KOPT-K1 (cell line): Measurements from ENCODE around the gene FUZ.

Source experiments
- H3K27ac ChIP-seq: fragments of 200-600 bp; sonication (generic); 2 replicates; pipeline ENCODE4 v1.5.1; 2016; ENCODE audit warnings: antibody characterized with exemption, mild to moderate bottlenecking, low read depth, low read length; ENCODE audit not compliant: poor library complexity, severe bottlenecking
- H3K36me3 ChIP-seq: fragments of 200-600 bp; sonication (generic); 2 replicates; pipeline ENCODE4 v1.5.1; 2017; ENCODE audit warnings: antibody characterized with exemption, mild to moderate bottlenecking, low read length, moderate library complexity; ENCODE audit not compliant: insufficient read depth
- H3K9me3 ChIP-seq: fragments of 200-600 bp; sonication (generic); 2 replicates; pipeline ENCODE4 v1.5.1; 2017; ENCODE audit warnings: antibody characterized with exemption, low read length, mild to moderate bottlenecking; ENCODE audit not compliant: insufficient read depth, poor library complexity, severe bottlenecking

Gene FUZ

DNA sequence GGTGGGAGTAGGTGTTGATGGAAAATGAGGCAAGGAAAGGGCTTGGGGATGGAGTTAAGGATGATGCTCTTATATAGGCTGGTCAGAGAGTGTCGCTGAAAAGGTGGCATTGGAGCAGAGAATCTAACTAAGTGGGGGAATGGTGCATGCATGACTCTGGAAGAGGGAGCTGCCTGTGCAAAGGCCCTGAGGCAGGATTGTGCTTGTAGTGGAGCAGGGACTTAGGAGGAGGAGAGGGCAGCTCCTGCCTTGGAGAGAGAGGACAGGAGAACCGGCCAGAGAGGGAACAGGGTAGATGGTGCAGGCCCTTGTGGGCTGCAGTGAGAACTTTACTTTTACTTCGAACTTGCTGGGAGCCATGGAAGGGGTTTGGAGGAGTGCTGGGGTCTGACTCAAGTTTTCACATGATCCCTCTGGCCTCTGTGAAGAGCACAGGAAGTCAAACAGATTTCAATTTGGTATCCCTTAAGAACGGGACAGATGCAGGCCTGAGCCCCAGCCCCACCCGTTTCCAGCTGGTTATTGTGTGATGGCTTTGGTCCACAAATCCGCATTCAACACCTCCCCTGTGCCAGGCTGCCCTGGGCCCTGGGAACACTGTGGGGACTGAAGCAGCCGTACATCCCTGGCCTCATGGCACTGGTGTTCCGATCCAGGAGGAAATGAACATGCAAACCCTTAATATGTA, 39.3 kb downstream of the FUZ start:
- Histone ChIP-seq H3K27ac (no peak overlapping the region), H3K36me3 (no peaks in the 10 kb centered on the region; the same call in 1 of the 2 replicates), H3K9me3 (no peaks in the 10 kb centered on the region)

DNA sequence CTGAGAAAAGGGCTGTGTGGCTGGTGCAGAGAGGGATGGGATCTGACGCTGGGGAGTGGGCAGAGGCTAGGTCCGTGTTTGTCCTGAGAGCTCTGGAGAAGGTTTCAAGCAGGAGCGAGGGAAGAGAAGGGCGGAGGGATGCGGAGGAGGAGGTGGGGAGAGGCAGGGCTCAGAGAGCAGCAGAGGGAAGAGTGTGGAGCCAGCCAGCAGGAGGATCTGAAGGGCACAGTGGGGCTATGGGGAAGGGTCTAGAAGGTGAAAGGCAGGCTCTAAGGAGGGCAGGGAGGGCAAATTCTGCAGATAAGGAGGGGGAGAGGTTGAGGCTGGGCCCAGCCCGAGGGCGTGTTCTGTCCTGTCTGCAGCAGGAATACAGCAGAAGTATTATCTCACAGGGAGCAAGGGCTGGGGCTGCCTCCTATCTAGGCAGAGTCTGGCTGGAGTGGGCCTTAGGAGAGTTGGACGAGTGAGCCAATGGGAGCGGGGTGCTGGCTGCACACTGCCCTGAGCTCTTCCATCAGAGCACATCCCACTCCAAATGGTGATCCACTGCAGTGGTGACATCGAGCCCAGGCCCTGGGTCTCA, 40.2 kb downstream of the FUZ start:
- H3K9me3 ChIP-seq, result no peaks in the 10 kb centered on the region
- H3K27ac ChIP-seq, result no peak overlapping the region
- H3K36me3 ChIP-seq, result no peaks in the 10 kb centered on the region; the same call in 1 of the 2 replicates

GRCh38 chr19:49771674-49772139, 41.4 kb downstream of the FUZ start:
- Histone ChIP-seq H3K36me3 (no peaks in the 10 kb centered on the region; the same call in 1 of the 2 replicates), H3K27ac (no peak overlapping the region), H3K9me3 (no peaks in the 10 kb centered on the region)

- Histone ChIP-seq H3K27ac (no peak overlapping the region), H3K36me3 (no peaks in the 10 kb centered on the region; the same call in 1 of the 2 replicates)
Observed at GRCh38 chr19:49770529-49770928, 42.6 kb downstream of the FUZ start.

DNA sequence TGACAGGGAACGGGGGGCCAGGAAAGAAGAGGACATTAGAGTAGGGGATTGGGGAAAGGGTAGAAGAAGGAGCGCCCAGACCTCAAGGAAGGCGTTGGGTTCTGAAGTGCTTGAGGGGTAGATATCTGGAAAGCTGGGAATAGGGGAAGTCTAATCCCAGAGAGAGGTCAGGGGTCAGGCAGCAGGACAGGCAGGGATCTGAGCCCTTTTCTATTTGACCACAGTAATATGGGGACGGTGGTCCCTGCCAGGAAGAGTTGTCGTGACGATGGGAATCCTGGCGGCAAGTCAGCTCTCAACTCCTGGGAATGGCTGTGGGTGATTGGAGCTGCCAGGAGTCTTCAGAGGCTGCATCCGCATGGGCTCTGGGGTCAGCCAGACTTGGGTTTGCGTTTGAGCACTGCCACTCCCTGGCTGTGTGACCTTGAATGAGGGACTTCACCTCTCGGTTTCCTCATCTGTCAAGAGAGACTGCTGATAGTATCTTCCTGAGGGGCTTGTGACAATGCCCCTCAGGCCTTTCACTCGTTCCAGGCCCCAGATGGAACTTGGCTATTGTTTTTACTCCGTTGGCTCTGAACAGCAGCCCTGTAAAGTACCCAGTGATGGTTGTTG, 45.0 kb downstream of the FUZ start:
- H3K36me3 ChIP-seq, result no peaks in the 10 kb centered on the region; the same call in 1 of the 2 replicates
- H3K9me3 ChIP-seq, result no peaks in the 10 kb centered on the region
- peak overlapping the region; percentile 72 for H3K27ac ChIP-seq

More at GRCh38 chr19:49770529-49770928, 42.6 kb downstream of the FUZ start:
- no peaks in the 10 kb centered on the region for H3K9me3 ChIP-seq

GRCh38 chr19:49767381-49767780, 45.7 kb downstream of the FUZ start:
- Histone ChIP-seq H3K36me3 (no peaks in the 10 kb centered on the region; the same call in 1 of the 2 replicates), H3K9me3 (no peaks in the 10 kb centered on the region), H3K27ac (peak overlapping the region; percentile 72)

DNA sequence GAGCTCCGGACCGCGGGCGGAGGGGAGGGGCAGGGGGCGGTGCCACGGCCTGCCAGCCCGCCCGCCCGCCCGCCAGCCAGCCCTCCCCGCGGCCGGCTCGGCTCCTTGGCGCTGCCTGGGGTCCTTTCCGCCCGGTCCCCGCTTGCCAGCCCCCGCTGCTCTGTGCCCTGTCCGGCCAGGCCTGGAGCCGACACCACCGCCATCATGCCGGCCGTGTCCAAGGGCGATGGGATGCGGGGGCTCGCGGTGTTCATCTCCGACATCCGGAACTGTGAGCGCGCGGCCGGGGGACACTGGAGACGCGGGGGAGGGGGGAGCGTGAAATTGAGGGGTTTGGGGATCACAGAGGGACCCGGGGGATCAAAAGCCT, 46.2 kb downstream of the FUZ start, which contains the start of gene AP2A1:
Gene AP2A1 (plus strand): TSS at position 72 of the 370 bp plus-strand sequence. CDS start 133 bp downstream, at position 205.
- H3K36me3 ChIP-seq, result no peaks in the 10 kb centered on the region; the same call in 1 of the 2 replicates
- H3K9me3 ChIP-seq, result no peaks in the 10 kb centered on the region
- peak within 1 kb of the TSS; percentile 76 for H3K27ac ChIP-seq

DNA sequence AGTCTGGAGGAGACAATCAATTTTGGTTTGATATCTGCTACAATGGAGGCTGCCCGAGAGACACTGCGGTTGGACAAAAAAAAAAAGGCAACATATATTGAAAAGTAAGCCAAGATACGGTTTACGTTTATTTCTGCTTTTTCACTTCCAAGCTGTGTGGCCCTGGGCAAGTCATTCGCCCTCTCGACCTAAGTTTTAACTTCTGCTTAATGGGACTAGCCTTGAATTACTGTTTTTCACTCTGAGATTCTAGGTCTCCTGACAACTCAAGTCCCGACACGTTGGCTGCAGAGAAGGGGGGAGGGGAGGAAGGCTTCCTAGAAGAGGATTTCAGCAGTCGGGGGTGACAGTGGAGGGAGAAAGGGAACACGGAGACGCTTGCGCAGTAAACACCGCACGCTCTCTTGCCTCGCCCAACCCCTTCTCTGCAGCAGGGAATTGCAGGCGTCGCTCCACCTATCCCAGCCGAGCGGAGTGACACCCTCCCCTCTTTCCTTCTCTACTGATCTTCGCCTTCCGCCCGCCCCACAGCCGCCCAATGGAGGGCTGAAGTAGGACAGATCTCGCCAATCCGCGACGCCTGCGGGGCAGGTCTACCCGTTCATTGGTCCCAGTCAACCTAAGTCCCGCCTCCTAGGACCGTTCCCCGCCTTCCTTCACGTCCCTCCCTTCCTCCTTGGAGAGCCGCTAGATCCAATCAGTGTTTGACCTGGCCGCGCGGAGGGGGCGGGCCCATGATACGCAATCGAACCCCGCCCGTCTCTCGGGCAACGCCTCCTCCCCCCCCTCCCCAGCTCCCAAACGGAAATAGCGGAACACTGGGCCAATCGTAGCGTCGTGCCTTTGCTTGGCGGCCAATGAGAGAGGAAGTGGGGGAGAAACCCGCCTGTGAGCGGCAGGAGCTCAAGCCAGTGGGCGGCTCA, 46.8 kb downstream of the FUZ start:
- Histone ChIP-seq H3K36me3 (no peaks in the 10 kb centered on the region), H3K9me3 (no peaks in the 10 kb centered on the region), H3K27ac (peak overlapping the region; percentile 76)

GRCh38 chr19:49764341-49764740, 48.8 kb downstream of the FUZ start:
- Histone ChIP-seq H3K36me3 (no peaks in the 10 kb centered on the region), H3K9me3 (no peaks in the 10 kb centered on the region), H3K27ac (no peak overlapping the region)

DNA sequence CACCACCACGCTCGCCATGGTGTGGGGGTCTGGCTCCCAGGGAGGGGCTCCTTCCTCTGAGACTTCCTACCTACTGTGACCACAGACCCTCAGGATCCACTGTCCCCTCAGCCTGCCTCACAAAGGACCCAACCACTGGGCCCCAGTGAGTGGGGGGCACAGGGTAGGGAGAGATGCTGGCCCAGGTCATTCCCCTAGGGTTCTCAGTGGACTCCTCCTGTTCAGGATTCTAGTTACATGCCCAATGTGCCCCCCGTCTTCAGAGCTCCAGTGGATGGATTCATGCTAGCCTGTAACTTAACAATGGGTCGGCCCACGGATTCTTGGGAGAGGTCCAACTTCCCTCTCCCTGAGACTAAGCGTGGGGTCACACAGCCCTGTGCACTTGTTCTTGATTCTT, 49.9 kb downstream of the FUZ start, which contains the start of gene TSKS:
Gene TSKS (minus strand): TSS at position 77 of the 400 bp plus-strand sequence. CDS start 59 bp downstream, at position 18.
- no peaks in the 10 kb centered on the region for H3K9me3 ChIP-seq
- peak within 1 kb of the TSS; percentile 77 for H3K27ac ChIP-seq
- no peaks in the 10 kb centered on the region for H3K36me3 ChIP-seq

- Histone ChIP-seq H3K27ac (peak overlapping the region; percentile 77), H3K9me3 (no peaks in the 10 kb centered on the region), H3K36me3 (no peaks in the 10 kb centered on the region)
Observed at GRCh38 chr19:49761625-49762311, 51.3 kb downstream of the FUZ start.

DNA sequence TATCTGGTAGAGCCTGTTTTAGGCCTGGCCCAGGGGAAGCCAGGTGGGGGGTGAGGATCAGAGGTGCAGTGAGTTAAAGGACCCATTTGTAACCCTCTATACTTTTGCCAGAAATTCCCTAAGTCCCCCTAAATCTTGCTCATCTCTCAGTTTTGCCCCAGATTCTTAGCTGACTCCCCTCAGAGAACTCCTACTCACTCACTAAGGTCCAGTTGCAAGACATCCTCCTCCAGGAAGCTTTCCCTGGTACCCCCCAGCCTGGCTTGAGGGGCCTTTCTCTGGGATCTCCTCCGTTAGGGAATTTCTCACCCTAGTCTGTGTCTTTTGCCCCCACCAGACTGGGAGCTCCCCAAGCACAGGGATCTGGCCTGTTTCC, 51.9 kb downstream of the FUZ start:
- Histone ChIP-seq H3K27ac (peak overlapping the region; percentile 77), H3K36me3 (no peaks in the 10 kb centered on the region), H3K9me3 (peaks cover under 1% of the 10 kb centered on the region)

GRCh38 chr19:49758292-49758691, 54.8 kb downstream of the FUZ start:
- Histone ChIP-seq H3K9me3 (peaks cover 11% of the 10 kb centered on the region), H3K27ac (no peak overlapping the region), H3K36me3 (no peaks in the 10 kb centered on the region)
